H1 (cell line): ENCODE measurements around the gene PBX3. TPM values are rescaled to one million over a fixed set of nuclear protein-coding genes. Genes with fewer than 3 reads are reported as not detected.

Experiments
- GABPA ChIP-seq: IDR thresholded peaks from 2 replicates; pipeline ENCODE4 v1.6.1; 2011; ENCODE audit warnings: mild to moderate bottlenecking, low read length, moderate library complexity, borderline replicate concordance; ENCODE audit not compliant: insufficient read depth
- polyA plus RNA-seq, 7 experiments: library from polyadenylated mRNA; depleted of rRNA in 3 of 7; stranded (reverse) in 5 of 7; unstranded in 2 of 7; fragments of >200 nt in 5 of 7; fragments of 200-250 nt in 2 of 7; gene quantifications; 1 replicate in 5 of 7; 2 replicates in 1 of 7; 4 replicates in 1 of 7; pipeline versions ENCODE4 v1.2.1 to v1.2.3, GENCODE V29; 2011 to 2013; ENCODE audit warnings: missing spikeins in 2 of 7, mixed read lengths in 2 of 7
- total RNA-seq: library from RNA; stranded (reverse); fragmentation: NEBNext Ultra II Directional; extraction: Animal tissue kit (Norgen Biotek cat#: 25700); gene quantifications from 2 replicates; pipeline ENCODE4 v1.2.1, GENCODE V29; 2021

Gene PBX3
- total and polyA plus RNA-seq, 2 of the 8 experiments (the other 6 are each of a cell fraction or from before 2014, with no cell fraction given): 22.7 to 44.3 TPM

DNA sequence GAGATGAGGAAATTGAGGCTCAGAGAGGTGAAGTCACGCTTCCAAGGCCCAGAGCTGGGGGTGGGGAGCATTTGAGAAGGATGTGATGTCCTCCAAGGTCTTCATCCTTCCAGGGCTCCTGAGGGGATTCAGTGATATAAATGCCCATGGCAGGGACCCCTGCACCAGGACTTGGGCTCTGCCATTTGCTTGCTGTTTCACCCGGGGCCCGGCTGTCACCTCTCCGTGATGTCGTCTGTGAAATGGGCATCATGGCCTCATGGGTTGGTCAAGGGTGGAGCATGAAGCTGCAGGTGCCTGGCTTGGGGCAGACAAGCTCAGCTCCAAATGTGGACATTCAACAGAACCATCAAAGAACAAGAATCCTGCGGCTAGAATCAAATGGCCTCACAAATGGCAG, 253.1 kb downstream of the PBX3 start (continued):
- no peak for TF ChIP-seq GABPA
